ENCODE results near the gene CD48.

The CD48 gene

DNA sequence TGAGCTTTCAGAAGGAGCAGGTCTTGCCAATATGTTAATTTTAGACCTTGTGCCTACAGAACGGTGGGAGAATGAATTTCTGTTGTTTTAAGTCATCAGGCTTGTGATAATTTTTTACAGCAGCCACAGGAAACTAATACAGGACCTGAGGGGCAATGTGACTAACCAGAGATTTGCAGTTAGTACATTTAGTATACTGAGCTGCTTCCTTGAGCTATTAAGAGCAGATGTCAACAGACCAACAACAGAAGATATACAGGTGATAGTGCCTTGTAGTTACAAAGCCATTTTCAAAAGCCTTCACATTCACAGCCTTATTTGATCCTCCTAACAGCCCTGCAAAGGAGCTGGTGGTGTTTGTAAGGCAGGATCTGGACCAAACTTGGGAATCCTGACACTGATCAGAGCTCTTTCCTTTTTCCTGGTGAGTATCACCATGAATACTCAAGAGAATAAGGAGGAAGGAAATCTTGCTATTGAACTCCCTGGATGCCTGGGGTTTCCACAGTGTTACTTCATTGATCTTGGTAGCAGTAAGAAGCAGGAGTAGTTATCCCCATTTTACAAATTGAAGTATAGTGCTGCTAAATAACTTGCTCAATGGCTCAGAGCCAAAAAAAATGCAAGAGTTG, 60.1 kb downstream of the CD48 start:
- no peak for DNase-seq

DNA sequence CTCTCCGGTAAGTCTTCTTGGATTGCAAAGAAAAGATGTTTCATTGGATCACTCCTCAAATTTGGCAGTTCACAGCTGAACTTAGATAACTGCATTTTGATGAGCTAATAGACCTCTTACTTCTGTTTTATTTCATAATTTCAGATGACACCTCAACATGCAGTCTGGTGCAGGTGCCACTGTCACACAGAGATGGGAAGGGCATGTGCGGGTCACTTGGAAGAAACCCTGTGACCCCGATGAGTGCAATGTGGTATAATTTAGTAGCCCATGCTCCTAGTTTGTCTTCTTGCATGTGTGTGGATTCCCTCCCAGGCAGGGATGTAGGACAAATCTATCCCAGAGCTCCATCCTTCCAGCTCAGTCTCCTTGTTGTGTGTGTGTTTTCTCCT, 64.3 kb downstream of the CD48 start:
- no peak for DNase-seq

DNA sequence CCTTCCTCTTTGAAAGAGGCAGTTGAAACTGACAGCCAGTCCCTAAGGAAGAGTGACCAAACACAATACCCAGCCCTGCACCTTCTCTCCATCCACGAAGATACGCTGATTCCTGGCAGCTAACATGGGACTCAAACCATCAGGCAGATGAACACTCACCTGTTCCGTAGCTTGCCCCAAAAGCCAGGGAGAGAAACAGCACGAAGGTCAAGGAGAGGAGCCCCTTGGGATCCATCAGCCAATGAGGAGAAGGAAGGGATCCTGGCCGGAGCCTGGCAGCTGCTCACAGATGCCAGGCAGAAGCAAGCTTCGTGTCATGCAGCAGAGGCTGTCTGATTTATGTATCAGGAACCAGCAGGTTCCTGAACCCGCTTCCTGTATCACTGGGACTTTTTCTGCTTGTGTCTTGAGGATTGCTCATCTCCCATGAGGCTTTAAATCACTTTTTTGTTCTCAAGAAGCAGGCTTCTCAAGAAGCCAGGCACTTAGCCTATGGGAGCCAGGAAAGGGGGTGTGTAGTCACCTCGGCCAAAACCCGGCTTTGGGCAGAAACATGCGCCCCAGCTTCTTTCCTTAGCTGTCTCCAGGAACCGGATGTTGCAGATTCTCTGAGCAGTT, 64.8 kb downstream of the CD48 start, which contains the start of gene SLAMF1:
TSS of gene SLAMF1 (minus strand) at position 334 of the 618 bp plus-strand sequence. CDS start at position 235, 99 bp downstream.
- no peak for DNase-seq

DNA sequence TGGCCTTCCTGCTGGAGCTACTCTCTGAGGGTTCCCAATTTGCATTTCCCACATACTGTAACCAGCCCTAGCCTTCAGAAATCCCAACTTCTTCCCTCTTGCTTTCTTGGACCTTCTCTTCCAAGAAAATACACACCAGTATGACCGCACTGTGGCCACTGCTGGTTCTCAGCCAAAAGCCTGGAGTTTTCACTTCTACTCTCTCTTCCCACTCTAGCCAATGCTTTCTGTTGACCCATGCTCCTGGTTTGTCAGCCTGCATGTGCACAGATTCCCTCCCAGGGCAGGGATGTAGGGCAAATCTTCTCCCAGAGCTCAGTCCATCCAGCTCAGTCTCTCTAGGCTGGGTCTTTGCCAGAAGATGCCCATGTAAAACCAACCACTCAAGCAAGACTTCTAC, 65.4 kb downstream of the CD48 start:
- no peak for DNase-seq

DNA sequence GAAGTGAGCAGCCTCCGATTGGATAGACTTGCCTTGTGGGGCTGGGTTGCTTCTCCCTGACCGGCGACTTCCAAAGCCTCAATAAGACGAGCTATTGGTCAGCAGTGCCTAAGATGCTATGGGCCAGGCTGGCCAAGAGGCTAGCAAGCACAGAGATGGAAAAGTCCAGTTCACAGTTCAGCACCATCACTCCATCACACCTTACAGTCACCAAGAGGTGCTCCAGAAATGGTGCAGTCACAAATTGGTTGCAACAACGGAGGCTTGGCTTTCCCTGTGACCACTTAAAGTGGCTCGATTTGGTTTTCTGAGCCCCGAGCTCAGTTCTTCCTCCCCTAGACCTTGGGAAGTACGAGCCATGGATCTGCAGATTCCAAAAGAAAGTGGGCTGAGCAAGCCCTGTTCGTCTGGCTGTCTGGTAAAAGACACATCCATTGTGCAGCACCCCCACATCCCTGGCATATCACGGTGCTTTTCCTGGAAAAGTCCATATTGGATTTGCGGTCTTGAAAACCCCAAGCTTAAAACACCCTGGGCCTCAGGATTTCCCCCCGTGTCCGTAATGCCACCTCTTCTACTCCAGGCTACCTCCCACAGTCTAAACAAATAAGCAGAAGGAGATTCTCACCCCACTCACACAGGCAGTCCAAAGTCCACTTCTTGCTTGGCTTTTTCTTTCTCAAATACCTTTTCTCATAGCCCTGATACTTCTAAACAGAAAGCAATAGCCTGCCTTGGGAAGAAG, 66.1 kb downstream of the CD48 start:
- no peak for DNase-seq

DNA sequence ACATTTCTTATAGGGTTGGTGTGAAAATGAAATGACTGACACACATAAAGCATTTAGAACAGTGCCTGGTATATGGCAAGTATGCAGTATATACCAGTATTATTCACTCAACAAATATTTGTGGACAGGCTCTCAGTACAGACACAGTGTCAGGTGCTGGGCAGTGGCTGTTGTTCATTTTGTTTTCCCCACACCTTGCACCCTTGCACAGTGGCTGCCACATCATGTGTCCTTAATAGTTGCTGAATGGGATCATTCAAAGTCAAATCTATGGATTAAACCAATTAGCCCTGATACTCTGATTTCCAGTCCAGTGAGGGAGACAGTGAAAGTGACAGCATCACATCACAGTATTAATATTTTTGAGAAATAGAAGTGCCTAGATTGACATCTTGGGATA, 67.2 kb downstream of the CD48 start:
- no peak for DNase-seq

DNA sequence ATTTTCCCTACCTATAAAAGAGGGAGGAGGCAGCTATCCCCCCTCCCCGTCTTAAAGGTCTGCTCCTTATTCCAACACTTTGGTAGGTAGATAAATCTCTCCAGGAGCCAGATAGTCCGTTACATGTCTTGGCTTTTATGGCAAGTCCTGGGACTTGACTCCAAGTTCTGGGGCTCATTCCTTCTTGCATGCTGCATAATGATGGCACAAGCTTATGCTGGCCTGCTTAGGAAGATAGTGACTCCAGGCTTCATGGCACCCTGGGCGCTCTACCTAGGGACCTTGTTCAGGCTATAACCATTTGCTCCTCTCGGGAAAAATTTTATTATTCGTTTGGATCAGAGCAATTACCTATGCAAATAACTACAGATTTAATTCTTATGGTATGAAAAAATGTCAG, 68.5 kb downstream of the CD48 start:
- no peak for DNase-seq

DNA sequence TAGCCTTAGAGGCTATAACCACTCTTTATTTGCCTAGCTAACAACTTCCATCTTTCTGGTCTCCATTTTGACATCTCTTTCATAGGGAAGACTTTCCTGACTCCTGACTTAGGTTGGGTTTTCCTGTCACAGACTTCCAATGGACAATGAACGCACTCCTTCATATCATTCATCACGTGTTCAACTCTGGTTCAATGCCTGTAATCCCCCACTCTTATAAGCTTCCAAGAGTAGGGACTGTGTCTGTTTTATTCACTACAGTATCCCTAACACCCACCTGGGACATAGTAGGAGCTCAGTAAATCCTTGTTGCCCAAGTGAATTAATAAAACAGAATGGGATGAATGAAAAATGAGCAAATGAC, 69.4 kb downstream of the CD48 start:
- no peak for DNase-seq

DNA sequence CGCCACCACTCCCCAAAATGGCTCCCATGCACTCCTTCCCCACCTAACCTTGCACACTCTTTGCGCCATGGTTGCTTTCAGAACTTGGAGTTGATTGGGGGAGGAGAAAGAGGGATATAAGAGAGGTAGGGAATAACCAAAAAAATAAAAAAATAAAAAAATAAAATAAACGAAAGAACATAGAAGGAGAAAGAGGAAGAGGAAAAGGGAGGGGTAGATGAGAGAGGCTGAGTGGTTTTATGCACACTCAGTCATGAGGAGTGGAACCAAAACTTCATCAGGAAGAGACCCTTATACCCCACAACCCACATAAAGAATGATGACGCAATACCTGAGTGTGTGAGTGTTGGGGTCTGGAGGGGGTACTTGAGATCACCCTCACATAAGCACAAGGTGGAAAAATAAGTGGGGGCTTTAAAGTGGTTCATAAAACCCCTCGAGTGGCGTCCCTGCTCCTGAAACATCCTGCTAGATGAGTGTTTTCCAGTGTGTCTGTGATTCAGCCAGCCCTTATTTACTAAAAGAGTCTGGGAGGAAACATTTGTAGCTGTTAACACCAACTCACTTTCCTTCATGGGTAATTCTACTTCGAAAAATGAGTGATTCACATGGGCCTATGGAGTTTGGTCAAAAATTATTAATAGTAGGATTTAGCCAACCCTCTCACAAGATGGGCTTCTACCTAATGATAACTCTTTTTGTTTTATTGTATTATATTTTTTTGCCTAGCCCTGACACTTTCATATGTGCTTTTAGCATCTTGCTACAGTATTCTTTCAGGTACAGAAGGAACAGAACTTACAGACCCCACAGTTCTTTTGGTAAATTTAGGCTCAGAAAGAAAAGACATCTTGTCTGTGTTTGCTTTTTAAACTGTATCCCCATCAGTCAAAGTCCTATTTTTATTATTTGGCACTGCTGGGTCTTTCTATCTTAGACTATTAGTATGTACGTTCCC, 70.0 kb downstream of the CD48 start:
- no peak for DNase-seq

DNA sequence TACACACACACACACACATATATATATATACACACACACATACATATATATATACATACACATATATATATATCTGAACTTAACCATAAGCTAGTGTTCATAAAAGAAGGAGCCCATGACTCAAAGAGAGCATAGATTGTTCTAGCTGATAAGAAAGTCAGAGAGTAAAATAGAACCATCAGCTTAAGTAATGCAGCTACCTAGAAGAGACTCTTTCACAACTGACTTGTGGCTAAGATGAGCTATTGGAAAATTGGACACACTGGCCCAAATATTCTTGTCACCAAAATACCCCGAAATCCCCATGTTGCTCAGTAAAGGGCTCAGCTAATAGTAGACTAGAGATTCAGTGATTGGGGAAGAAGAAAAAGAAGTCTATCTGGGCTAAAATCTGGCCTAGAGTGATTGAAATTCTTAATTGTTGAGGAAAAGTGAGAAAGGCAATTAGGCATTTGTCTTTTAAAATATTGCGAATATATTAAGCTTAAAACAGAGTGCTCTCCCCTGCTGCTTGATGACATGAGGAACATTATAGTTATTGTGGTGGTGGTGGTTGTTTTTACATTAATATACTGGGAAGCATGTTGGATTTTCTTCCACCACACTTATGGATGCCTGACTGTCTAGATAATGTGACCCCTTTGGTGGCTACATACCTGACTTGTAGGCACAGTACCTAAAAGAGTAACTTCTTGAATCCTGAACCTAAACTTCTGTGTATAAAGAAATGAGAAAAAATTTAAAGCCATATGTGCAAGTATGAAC, 71.1 kb downstream of the CD48 start:
- DNase-seq, result no peak

DNA sequence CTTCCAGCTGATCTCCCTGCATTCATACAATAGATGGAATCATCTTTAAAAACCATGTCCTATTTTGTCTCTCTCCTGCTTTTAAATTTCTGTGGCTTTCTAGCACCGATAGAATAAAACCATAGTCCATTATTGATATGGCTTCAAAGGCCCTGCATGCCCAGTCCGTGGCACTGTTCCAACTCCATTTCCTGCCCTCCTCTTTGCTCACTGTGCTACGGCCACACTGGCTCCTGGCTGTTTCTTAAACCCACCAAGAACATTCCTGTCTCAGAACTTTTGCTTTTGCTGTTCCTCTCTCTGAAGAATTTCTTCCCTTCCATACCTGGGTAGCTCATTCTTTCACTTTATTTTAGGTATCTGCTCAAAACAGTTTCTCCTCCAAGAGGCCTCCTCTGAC, 72.0 kb downstream of the CD48 start:
- no peak for DNase-seq

DNA sequence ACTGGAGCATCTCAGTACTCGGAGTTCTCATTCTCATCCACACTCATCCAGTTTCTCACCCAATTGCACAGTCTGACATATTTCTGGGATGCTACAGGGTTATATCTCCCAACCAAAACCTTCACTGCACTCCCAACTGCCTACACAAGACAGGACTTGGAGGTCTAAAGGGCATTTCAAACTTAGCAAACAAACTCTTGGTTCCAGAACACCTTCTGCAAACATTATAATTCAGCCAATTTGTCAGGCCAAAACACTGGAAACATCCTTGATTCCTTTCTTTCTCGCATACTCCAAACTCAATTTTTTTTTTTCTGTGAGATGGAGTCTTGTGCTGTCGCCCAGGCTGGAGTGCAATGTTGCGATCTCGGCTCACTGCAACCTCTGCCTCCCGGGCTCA, 72.7 kb downstream of the CD48 start:
- DNase-seq, result no peak

DNA sequence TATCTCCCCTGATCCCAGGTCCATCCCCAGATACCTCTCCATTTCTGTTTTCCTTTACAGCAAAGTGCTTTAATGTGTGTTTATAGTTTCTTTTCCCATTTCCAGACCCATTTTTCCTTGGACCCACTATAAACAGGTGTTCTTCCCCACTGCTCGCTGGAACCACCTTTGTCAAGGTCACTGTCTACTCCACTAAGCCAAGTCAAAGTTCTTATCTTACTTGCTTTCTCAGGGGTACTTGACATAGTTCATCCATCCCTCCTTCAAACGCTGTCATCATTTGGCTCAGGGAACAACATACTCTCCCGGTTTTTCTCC, 73.1 kb downstream of the CD48 start:
- no peak for DNase-seq

DNA sequence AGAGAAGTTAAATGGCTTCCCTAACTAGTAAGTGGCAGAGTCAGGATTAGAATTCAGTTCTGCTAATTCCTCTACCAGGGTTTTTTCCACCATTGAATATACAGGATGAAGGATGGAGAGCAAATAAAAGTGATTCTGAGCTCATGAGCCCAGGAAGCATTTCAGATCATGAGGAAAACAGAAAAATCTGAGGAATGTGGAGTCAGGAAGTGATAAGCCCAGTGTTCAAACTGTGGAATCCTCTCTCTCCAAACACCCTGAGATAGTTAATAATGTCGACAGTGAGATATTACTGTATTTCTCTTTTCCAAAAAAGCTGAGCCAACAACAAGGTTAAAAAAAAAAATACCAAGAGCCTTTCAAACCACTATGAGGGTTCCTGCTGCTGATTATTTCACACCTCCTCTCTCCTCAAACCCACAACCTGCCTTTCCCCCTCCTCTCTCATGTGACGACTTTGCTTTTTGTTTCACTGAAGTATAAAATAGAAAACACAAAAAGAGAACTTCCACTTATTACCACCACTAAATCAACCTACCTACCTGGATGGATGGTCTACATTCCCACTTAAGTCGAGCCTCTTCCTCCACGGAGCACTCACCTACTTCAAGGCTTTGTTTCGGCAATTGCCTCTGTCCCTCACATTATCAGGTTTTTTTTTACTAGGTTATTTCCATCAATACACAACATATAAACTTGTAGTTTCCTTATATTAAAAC, 73.6 kb downstream of the CD48 start:
- DNase-seq, result no peak

DNA sequence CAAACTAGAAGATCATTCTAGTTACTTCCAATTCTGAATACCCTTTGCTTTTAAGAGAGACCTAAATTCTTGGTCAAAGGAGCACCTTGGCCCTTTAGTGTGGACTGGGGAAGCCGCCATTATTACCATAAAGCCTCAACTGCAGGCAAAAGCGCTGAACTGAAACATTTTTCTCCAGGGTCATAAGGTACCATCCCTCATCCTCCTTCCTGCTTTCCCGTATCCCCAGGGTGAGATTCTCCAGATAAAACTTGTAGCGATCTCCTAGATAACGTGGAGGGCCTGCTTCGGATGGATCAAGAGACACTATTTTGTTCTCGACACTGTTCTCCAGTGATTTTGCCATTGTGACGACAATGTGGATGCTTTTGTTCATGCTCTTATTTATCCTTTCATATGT, 74.6 kb downstream of the CD48 start:
- no peak for DNase-seq

DNA sequence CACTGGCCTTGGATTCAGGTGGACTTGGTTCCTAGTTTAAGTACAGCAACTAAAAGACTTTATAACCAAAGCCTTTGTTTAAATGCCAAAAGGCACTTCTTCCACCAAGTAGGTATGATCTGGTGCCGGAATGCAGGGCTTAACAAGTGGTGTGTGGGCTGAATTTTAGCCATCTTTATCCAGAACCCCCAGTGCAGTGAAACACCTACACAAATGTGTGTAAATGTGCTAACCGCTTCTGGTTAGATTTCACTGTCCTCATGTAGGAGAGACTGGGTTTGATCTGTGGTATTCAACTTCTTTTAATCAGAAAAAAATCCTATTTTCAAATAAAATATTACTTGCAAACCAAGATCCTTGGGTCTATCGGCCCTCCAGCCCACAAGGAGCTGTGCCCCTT, 75.1 kb downstream of the CD48 start:
- no peak for DNase-seq

DNA sequence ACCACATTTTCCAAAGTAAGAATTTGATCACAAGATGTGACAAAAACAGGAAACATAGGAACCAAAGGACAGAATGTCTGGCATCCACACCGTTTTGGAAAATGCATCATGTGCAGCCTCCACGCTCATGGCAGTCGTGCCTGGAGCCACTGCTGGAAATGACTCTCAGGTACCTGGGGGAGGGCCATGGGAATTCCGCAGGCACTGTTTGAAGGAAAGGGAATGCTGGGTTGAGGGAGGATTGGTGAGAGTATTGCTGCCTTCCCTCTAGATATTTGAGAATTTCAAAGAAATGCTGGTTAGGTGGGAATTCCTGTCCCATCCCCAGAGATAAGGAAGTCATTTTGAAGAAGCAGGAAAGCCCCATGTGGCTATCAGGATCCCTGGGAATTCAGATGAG, 75.5 kb downstream of the CD48 start:
- DNase-seq, result no peak

DNA sequence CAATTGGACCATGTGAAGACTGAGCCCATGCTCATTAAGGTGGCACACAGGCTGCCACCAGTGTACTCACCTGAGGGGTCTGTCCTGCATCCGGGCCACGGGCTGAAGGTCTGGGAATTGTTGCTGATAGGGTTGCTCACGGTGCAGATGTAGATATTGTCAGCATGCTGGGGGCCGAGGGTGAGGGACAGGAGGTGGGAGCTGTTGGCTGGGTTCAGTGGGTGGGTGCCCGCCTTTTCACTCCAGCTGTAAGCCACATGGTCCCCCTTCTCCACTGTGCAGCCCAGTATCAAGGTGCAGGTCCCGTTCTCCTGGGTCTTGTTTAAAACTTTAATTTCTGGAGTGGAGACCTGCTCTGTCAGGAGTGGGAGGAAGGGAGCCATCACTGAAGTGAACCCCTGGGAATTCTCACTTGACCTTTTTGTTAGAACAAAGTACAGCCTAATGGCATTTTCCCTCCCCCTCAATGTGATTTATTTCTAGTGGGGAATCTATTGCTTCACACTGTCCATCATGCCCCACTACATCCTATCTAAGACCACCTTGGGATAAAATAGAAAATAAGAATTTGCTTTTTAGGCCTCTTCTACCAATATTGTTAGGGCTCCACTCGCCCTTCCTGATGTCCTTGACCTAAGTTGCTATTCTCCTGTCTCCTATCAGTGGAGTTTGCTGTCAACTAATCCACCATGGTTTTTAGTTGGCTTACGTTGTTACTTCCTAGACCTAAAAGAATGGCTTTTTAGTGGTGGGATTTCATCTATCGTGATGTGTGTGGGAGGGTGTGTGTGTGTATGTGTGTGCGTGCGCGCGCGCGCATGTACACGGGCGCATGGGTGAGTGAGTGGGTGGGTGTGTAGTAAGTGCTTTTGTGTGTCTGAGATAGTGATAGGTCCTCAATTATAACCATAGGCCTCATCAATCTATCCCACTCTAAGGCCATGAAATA, 76.8 kb downstream of the CD48 start:
- no peak for DNase-seq

DNA sequence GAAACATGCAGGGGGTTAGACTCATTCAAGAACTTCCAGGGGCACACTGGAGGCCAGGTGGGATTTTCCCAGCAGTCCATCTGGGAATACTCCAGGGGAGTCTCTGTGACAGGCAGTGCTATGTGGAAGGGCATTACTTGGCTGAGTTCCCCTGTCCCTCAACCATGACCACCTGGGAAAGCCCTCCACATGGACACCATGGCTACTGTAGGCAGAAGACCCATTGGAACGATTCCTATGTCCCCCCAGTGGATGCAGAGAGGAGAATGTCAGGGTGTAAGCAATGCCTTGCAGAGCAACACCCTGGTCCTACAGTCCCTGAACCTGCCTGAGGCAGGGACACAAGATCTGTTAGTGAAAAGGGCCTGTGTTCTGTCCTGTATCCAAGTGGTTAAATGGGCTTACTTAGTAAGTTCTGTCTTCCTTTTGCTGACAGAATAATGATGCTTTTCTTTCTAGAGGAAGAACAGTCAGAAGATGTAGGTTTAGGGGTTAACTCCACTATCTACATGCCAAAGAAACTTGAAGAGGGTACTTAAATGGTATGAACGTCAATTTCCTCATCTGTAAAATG, 78.2 kb downstream of the CD48 start:
- no peak for DNase-seq

DNA sequence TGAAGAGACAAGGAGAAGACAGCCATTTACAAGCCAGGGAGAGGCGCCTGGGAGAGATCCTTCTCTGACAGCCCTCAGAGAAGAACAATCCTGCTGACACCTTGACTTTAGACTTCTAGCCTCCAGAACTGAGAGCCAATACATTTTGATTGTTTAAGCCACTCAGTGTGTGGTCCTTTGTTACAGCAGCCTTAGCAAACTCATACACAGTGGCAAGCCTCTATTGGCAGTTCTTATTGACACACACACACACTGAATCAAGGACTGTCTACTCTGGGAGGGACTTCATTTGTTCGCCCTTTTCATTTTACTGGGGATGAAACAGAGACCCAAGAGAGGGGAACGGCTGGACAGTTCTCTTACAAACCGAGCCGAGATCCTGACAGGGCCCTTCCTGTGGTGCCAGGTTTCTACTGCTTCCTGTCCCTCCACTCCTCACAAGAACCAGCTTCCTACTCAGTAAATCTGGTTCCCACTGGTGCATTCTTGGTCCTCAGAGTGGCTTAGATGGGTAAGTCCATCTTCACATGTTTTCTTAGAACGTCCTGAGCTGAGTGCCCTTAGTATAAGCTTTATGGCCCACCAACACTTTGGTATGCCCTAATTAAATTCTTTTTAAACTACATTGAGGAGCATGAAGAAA, 79.5 kb downstream of the CD48 start:
- no peak for DNase-seq
